IMR-90 (cell line): ENCODE results near the gene MAP3K5. TPM values are rescaled to one million over a fixed set of nuclear protein-coding genes. Genes with fewer than 3 reads are reported as not detected.

Experiments used
- ATAC-seq: fragments of 200-7000 bp; cut with Tn5 transposase; 2 replicates; pipeline ENCODE4 v1.9.1; 2020; ENCODE audit warnings: low read depth, mild to moderate bottlenecking, moderate library complexity
- BruUV-seq: library from RNA; stranded (reverse); fragments of 400-500 nt; replicated peaks from 2 replicates; lab custom pipeline; 2021; lab: Mats Ljungman, UMichigan
- CTCF ChIA-PET: fragments of 300-600 bp; formaldehyde crosslinking; extraction: SDS; loops from one replicate; lab custom pipeline; 2021; ENCODE audit warnings: antibody characterized with exemption; lab: Yijun Ruan, JAX
- POLR2A ChIA-PET: fragments of 300-600 bp; sonication (Branson Sonifier 250); formaldehyde crosslinking; loops from one replicate; lab custom pipeline; 2022; ENCODE audit warnings: antibody characterized with exemption; ENCODE audit not compliant: unreplicated experiment; lab: Charles Lee
- DNase-seq: peaks from one replicate; pipeline ENCODE4 v3.0.0; 2013
- H2AFZ ChIP-seq: replicated peaks from 2 replicates; pipeline ENCODE3; 2013; ENCODE audit warnings: low read length, mild to moderate bottlenecking; ENCODE audit not compliant: poor library complexity
- H2AK5ac ChIP-seq: 2 replicates; pipeline ENCODE4 v1.6.1; 2013; ENCODE audit warnings: low read depth, low read length, inconsistent platforms
- H2AK9ac ChIP-seq: replicated peaks from 2 replicates; pipeline ENCODE3; 2013; ENCODE audit warnings: mild to moderate bottlenecking, low read depth, low read length, moderate library complexity; ENCODE audit not compliant: poor library complexity
- H2BK120ac ChIP-seq: 2 replicates; pipeline ENCODE4 v1.6.1; 2013; ENCODE audit warnings: low read depth, low read length, inconsistent platforms
- H2BK15ac ChIP-seq: 3 replicates; pipeline ENCODE4 v1.6.1; 2013; ENCODE audit warnings: low read depth, low read length, inconsistent platforms
- H2BK20ac ChIP-seq: 2 replicates; pipeline ENCODE4 v1.6.1; 2013; ENCODE audit warnings: low read depth, mild to moderate bottlenecking, inconsistent platforms, low read length, moderate library complexity
- H2BK5ac ChIP-seq: 2 replicates; pipeline ENCODE4 v1.6.1; 2013; ENCODE audit warnings: mild to moderate bottlenecking, low read depth, low read length, inconsistent platforms; ENCODE audit not compliant: poor library complexity, severe bottlenecking
- H3K14ac ChIP-seq: replicated peaks from 2 replicates; pipeline ENCODE4 v1.6.1; 2013; ENCODE audit warnings: low read depth, low read length, inconsistent platforms
- H3K18ac ChIP-seq: 2 replicates; pipeline ENCODE4 v1.6.1; 2013; ENCODE audit warnings: low read depth, low read length, control low read depth
- H3K23ac ChIP-seq: 2 replicates; pipeline ENCODE4 v1.6.1; 2013; ENCODE audit warnings: low read depth, low read length, inconsistent platforms
- H3K27ac ChIP-seq: 2 replicates; pipeline ENCODE4 v1.5.1; 2013; ENCODE audit warnings: mild to moderate bottlenecking, control low read depth, low read length; ENCODE audit not compliant: insufficient read depth
- H3K27me3 ChIP-seq: 2 replicates; pipeline ENCODE4 v1.6.1; 2013; ENCODE audit warnings: low read length; ENCODE audit not compliant: control insufficient read depth, insufficient read depth
- H3K36me3 ChIP-seq: 2 replicates; pipeline ENCODE4 v1.6.1; 2013; ENCODE audit warnings: low read length, mixed read lengths; ENCODE audit not compliant: control insufficient read depth, insufficient read depth
- H3K4ac ChIP-seq: 2 replicates; pipeline ENCODE4 v1.6.1; 2013; ENCODE audit warnings: low read depth, low read length, inconsistent platforms
- H3K4me1 ChIP-seq: 2 replicates; pipeline ENCODE4 v1.6.1; 2013; ENCODE audit warnings: low read length, mixed read lengths; ENCODE audit not compliant: control insufficient read depth, insufficient read depth
- H3K4me2 ChIP-seq: 2 replicates; pipeline ENCODE4 v1.6.1; 2013; ENCODE audit warnings: low read depth, mild to moderate bottlenecking, control low read depth, low read length, moderate library complexity
- H3K4me3 ChIP-seq: 2 replicates; pipeline ENCODE4 v1.5.1; 2013; ENCODE audit warnings: low read depth, mild to moderate bottlenecking, control low read depth, low read length, moderate library complexity; ENCODE audit not compliant: insufficient read depth
- H3K56ac ChIP-seq: 2 replicates; pipeline ENCODE4 v1.6.1; 2013; ENCODE audit warnings: low read length, inconsistent platforms; ENCODE audit not compliant: insufficient read depth; ENCODE audit errors: extremely low read depth
- H3K79me1 ChIP-seq, 2 experiments: 2 replicates each; pipeline ENCODE4 v1.6.1; 2013; ENCODE audit warnings: low read length in 2 of 2, inconsistent platforms in 1 of 2, low read depth in 1 of 2
- H3K9ac ChIP-seq: 2 replicates; pipeline ENCODE4 v1.6.1; 2013; ENCODE audit warnings: low read depth, low read length, control low read depth
- H3K9me1 ChIP-seq: 2 replicates; pipeline ENCODE4 v1.6.1; 2013; ENCODE audit warnings: low read length, inconsistent platforms; ENCODE audit not compliant: insufficient read depth
- H3K9me3 ChIP-seq: 2 replicates; pipeline ENCODE4 v1.6.1; 2013; ENCODE audit warnings: low read length; ENCODE audit not compliant: control insufficient read depth, insufficient read depth
- H4K20me1 ChIP-seq: 2 replicates; pipeline ENCODE4 v1.6.1; 2013; ENCODE audit warnings: low read length, inconsistent platforms; ENCODE audit not compliant: insufficient read depth
- H4K5ac ChIP-seq: 2 replicates; pipeline ENCODE4 v1.6.1; 2013; ENCODE audit warnings: mild to moderate bottlenecking, low read depth, low read length, control low read depth
- H4K8ac ChIP-seq, 2 experiments: 2 replicates each; pipeline ENCODE4 v1.6.1; 2013; ENCODE audit warnings: low read depth in 2 of 2, low read length in 2 of 2, control low read depth in 1 of 2, inconsistent platforms in 1 of 2
- H4K91ac ChIP-seq: 2 replicates; pipeline ENCODE4 v1.6.1; 2013; ENCODE audit warnings: low read depth, low read length, inconsistent platforms; ENCODE audit not compliant: insufficient read depth
- CEBPB ChIP-seq: IDR thresholded peaks from 2 replicates; pipeline ENCODE4 v1.6.1; 2012; ENCODE audit warnings: low read depth, low read length, improper control_type of control experiment
- FOS ChIP-seq: fragments of 150-350 bp; IDR thresholded peaks from 2 replicates; pipeline ENCODE4 v1.6.1; 2016; ENCODE audit warnings: low read depth, low read length
- POLR2A ChIP-seq: IDR thresholded peaks from 2 replicates; pipeline ENCODE4 v1.6.1; 2012; ENCODE audit warnings: mild to moderate bottlenecking, low read depth, low read length
- WGBS, 2 experiments: methylation state at CpG; one replicate each; pipeline versions ENCODE4 v1.1.5 to v1.1.7; 2013; ENCODE audit warnings: missing lambda C conversion rate in 2 of 2; ENCODE audit not compliant: insufficient read length in 1 of 2; ENCODE audit errors: extremely low coverage in 2 of 2; 5-methylcytosine and 5-hydroxymethylcytosine counted together
- dilution Hi-C: fragments of 300-500 bp; cut with HindIII; formaldehyde crosslinking; loops from one replicate; pipeline ENCODE4 v1.14.3; 2018; ENCODE audit warnings: low sequenced_read_pairs; ENCODE audit not compliant: unreplicated experiment
- in situ Hi-C: fragments of 300-500 bp; cut with MboI; formaldehyde crosslinking; loops from 3 replicates; pipeline ENCODE4 v1.14.3; 2019; ENCODE audit warnings: low sequenced_read_pairs, inconsistent platforms, mixed read lengths
- intact Hi-C: fragments of 100-400 bp; cut with micrococcal nuclease; formaldehyde crosslinking; loops from 2 replicates; pipeline ENCODE4 v1.10.0; 2022
- polyA plus RNA-seq, 3 experiments: library from polyadenylated mRNA; depleted of rRNA; stranded (reverse); fragments of >200 nt; gene quantifications; 2 replicates each; pipeline ENCODE4 v1.2.3, GENCODE V29; 2012; ENCODE audit warnings: low replicate concordance in 1 of 3
- total RNA-seq: library from RNA; depleted of rRNA; stranded (reverse); fragments of >200 nt; gene quantifications from 2 replicates; pipeline ENCODE4 v1.2.3, GENCODE V29; 2012

Gene MAP3K5
- total and polyA plus RNA-seq, 2 of the 4 experiments (the other 2 are of a cell fraction) = 5.4 to 17.6 TPM

DNA sequence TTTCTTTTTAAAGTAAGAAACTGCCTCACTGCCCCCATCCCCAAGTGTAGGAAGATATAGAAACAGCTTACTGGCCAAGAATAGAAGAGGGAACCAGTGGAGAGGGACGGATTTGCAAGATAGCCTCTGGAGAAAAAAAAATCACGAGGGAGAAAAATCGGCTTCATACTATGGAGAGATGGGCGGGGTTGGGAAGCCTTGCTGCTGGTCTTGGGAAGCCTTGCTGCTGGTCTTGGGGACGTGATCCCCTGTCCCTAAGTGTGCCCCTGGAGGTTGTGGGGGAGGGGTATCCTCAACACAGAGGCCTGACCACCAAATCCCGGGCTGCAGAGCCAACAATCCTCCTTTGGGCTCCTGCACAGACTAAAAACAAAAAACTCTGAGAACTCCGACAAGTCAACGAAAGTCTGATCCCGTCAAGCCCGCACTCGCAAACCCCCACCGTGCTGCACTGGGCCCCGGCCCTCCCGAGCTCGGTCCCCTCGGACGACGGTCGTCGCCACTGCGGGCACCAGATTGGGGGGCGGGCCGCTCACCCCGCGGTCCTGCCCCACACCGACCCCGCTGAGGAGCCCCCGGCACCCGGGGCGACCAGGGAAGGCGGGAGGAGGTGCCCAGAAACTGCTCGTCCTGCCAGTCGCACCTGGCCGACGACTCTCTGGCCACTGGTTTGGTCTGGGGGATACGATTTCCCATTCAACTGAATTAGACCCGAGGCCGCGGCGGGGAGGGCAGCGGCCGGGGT, 242.8 kb downstream of the MAP3K5 start (continued):
- TF ChIP-seq FOS = no peak
- TF ChIP-seq POLR2A = no peak

- H3K18ac ChIP-seq = no peak overlapping the region
- no peak overlapping the region for H2BK5ac ChIP-seq
- H3K4me2 ChIP-seq = no peak overlapping the region
- WGBS, 2 experiments = no CpG with 5 or more reads among the region's 14 CpGs
- H2BK15ac ChIP-seq = no peak overlapping the region
- CTCF ChIA-PET = no interaction called here
- no peak overlapping the region for H3K56ac ChIP-seq
- no peaks in the 10 kb centered on the region for H3K9me1 ChIP-seq
- H3K36me3 ChIP-seq = no peaks in the 10 kb centered on the region
- H3K4ac ChIP-seq = no peak overlapping the region
- no peak overlapping the region for H3K4me3 ChIP-seq
- H3K27me3 ChIP-seq = peaks cover 42% of the 10 kb centered on the region
- H3K9ac ChIP-seq = no peak overlapping the region
- no peak overlapping the region for H4K8ac ChIP-seq
- no peak overlapping the region for H2AK5ac ChIP-seq
- no peak overlapping the region for H4K91ac ChIP-seq
- intact Hi-C loops (loop anchor here (5.0 to 10.0 kb wide), 4 partner anchors 194 to 1096 kb away; partner anchors contain the start of gene MTFR2), dilution Hi-C loops (no loop called here), in situ Hi-C loops (loop anchor here (25.0 kb wide), 1 partner anchor 1086 kb away; no protein-coding TSS in a partner anchor)
- H4K5ac ChIP-seq = no peak overlapping the region
- H2BK20ac ChIP-seq = no peak overlapping the region
- no peak for ATAC-seq
- DNase-seq = no peak
- POLR2A ChIA-PET = no interaction called here
- TF ChIP-seq CEBPB = no peak
- no peak overlapping the region for H2BK120ac ChIP-seq
- no peak overlapping the region for H3K14ac ChIP-seq
- no peaks in the 10 kb centered on the region for H3K79me1 ChIP-seq
- H2AFZ ChIP-seq = no peak overlapping the region
- H3K4me1 ChIP-seq = peaks cover 3% of the 10 kb centered on the region; the same call in 1 of the 2 replicates
- no peak overlapping the region; the same call in 1 of the 2 replicates for H3K23ac ChIP-seq
- H2AK9ac ChIP-seq = no peak overlapping the region
- BruUV-seq = no TSS peak
- no peaks in the 10 kb centered on the region for H3K9me3 ChIP-seq
- no peak overlapping the region for H3K27ac ChIP-seq
- H4K20me1 ChIP-seq = no peaks in the 10 kb centered on the region
These were observed 243.5 kb downstream of the MAP3K5 start for GRCh38 chr6:136548582-136549299.
